Neutrophil (primary cell): ENCODE data around the gene OR2H2.

ENCODE experiments used
- H3K27ac ChIP-seq: fragments of 200-600 bp; sonication (generic); 2 replicates; pipeline ENCODE4 v1.5.1; 2016; ENCODE audit warnings: mild to moderate bottlenecking, moderate library complexity
- H3K27me3 ChIP-seq: fragments of 200-600 bp; sonication (generic); 2 replicates; pipeline ENCODE4 v1.6.0; 2016; ENCODE audit warnings: mild to moderate bottlenecking
- H3K36me3 ChIP-seq: fragments of 200-600 bp; sonication (generic); 2 replicates; pipeline ENCODE4 v1.5.1; 2017
- H3K4me1 ChIP-seq, 2 experiments: fragments of 200-600 bp in 1 of 2; sonication (generic) in 1 of 2; 1 replicate in 1 of 2; 2 replicates in 1 of 2; pipeline versions ENCODE4 v1.5.1 to v1.6.1; 2013 to 2016; ENCODE audit warnings: low read depth in 1 of 2, low read length in 1 of 2, mild to moderate bottlenecking in 1 of 2, moderate library complexity in 1 of 2; ENCODE audit not compliant: control insufficient read depth in 1 of 2, insufficient read depth in 1 of 2
- H3K4me3 ChIP-seq, 2 experiments: fragments of 200-600 bp in 1 of 2; sonication (generic) in 1 of 2; 1 replicate in 1 of 2; 2 replicates in 1 of 2; pipeline ENCODE4 v1.5.1; 2013 to 2016; ENCODE audit warnings: low read depth in 1 of 2, low read length in 1 of 2, mild to moderate bottlenecking in 1 of 2, moderate library complexity in 1 of 2
- H3K9me3 ChIP-seq: fragments of 200-600 bp; sonication (generic); 2 replicates; pipeline ENCODE4 v1.5.1; 2016
- TF ChIP-seq, protein P1 (sequence below): fragments of 200-600 bp; sonication (generic); IDR thresholded peaks from 2 replicates; pipeline ENCODE4 v1.5.1; 2016; ENCODE audit warnings: antibody characterized with exemption

Gene OR2H2

DNA sequence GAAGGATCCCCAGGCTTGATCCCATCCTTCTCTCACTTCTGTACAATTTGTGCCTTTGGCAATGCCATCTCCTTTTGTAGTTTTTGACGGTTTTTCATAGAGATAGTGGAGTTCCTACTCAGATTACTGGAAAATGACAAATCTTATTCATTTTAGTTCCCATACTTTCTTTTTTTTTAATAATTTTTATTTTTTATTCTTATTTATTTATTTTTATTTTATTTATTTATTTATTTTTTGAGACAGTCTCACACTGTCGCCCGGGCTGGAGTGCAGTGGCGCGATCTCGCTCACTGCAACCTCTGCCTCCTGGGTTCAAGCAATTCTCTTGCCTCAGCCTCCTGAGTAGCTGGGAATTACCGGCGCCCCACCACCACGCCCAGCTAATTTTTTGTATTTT is 52.3 kb downstream of the OR2H2 start:
- no peaks in the 10 kb centered on the region for H3K9me3 ChIP-seq
- H3K27ac ChIP-seq = no peak overlapping the region
- TF ChIP-seq, protein P1, sequence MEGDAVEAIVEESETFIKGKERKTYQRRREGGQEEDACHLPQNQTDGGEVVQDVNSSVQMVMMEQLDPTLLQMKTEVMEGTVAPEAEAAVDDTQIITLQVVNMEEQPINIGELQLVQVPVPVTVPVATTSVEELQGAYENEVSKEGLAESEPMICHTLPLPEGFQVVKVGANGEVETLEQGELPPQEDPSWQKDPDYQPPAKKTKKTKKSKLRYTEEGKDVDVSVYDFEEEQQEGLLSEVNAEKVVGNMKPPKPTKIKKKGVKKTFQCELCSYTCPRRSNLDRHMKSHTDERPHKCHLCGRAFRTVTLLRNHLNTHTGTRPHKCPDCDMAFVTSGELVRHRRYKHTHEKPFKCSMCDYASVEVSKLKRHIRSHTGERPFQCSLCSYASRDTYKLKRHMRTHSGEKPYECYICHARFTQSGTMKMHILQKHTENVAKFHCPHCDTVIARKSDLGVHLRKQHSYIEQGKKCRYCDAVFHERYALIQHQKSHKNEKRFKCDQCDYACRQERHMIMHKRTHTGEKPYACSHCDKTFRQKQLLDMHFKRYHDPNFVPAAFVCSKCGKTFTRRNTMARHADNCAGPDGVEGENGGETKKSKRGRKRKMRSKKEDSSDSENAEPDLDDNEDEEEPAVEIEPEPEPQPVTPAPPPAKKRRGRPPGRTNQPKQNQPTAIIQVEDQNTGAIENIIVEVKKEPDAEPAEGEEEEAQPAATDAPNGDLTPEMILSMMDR = no peak
- H3K4me3 ChIP-seq = no peak overlapping the region
- peaks cover 7 to 14% of the 10 kb centered on the region in 2 experiments for H3K4me1 ChIP-seq
- peaks cover 61% of the 10 kb centered on the region for H3K27me3 ChIP-seq
- H3K36me3 ChIP-seq = no peaks in the 10 kb centered on the region
